Neuronal stem cell (in vitro differentiated cells): ENCODE results near the gene ZNF319.

Experiments used
- DNase-seq: peaks from one replicate; pipeline ENCODE4 v3.0.0-alpha.2; 2013; ENCODE audit warnings: low spot score
- H2AFZ ChIP-seq: one replicate; pipeline ENCODE4 v1.6.1; 2013; ENCODE audit warnings: mild to moderate bottlenecking, low read length, inconsistent platforms
- H2AK5ac ChIP-seq: 2 replicates; pipeline ENCODE4 v1.6.1; 2013; ENCODE audit warnings: low read depth, mild to moderate bottlenecking, inconsistent platforms, low read length, moderate library complexity, mixed read lengths
- H2BK120ac ChIP-seq: 2 replicates; pipeline ENCODE4 v1.6.1; 2013; ENCODE audit warnings: low read depth, mild to moderate bottlenecking, inconsistent platforms, low read length, moderate library complexity, mixed read lengths
- H2BK12ac ChIP-seq: one replicate; pipeline ENCODE4 v1.6.1; 2013; ENCODE audit warnings: low read length, inconsistent platforms
- H2BK15ac ChIP-seq: 2 replicates; pipeline ENCODE4 v1.6.1; 2013; ENCODE audit warnings: mild to moderate bottlenecking, low read length, inconsistent platforms, mixed read lengths
- H2BK5ac ChIP-seq: one replicate; pipeline ENCODE4 v1.6.1; 2013; ENCODE audit warnings: inconsistent platforms, mild to moderate bottlenecking, low read length, moderate library complexity
- H3K14ac ChIP-seq: one replicate; pipeline ENCODE4 v1.6.1; 2013; ENCODE audit warnings: low read length, inconsistent platforms
- H3K18ac ChIP-seq: 2 replicates; pipeline ENCODE4 v1.6.1; 2013; ENCODE audit warnings: low read length, inconsistent platforms
- H3K23ac ChIP-seq: 2 replicates; pipeline ENCODE4 v1.6.1; 2013; ENCODE audit warnings: low read depth, mild to moderate bottlenecking, mixed read lengths, low read length, inconsistent platforms; ENCODE audit not compliant: poor library complexity
- H3K27ac ChIP-seq: replicated peaks from 3 replicates; pipeline ENCODE4 v1.5.1; 2013; ENCODE audit warnings: low read length, inconsistent platforms
- H3K27me3 ChIP-seq, 3 experiments: 2 replicates each; pipeline ENCODE4 v1.6.1; 2013; ENCODE audit warnings: low read length in 3 of 3, mild to moderate bottlenecking in 2 of 3, inconsistent platforms in 1 of 3, low read depth in 1 of 3, mixed read lengths in 1 of 3, moderate library complexity in 1 of 3; ENCODE audit not compliant: control insufficient read depth in 3 of 3, insufficient read depth in 3 of 3
- H3K36me3 ChIP-seq, 2 donors: replicated peaks in 1 of 2; 2 replicates each; pipeline ENCODE4 v1.6.1; 2013; ENCODE audit warnings: low read length in 2 of 2; ENCODE audit not compliant: control insufficient read depth in 2 of 2, insufficient read depth in 2 of 2
- H3K4ac ChIP-seq: 2 replicates; pipeline ENCODE4 v1.6.1; 2013; ENCODE audit warnings: inconsistent platforms, mild to moderate bottlenecking, low read length, moderate library complexity
- H3K4me1 ChIP-seq, 2 donors: 1 replicate in 1 of 2; 2 replicates in 1 of 2; pipeline ENCODE4 v1.6.1; 2013; ENCODE audit warnings: low read length in 2 of 2, low read depth in 1 of 2; ENCODE audit not compliant: control insufficient read depth in 2 of 2, insufficient read depth in 1 of 2
- H3K4me2 ChIP-seq: one replicate; pipeline ENCODE4 v1.6.1; 2013; ENCODE audit warnings: mild to moderate bottlenecking, low read length, inconsistent platforms; ENCODE audit not compliant: insufficient read depth, poor library complexity, severe bottlenecking
- H3K4me3 ChIP-seq, 2 donors: 2 replicates each; pipeline ENCODE4 v1.5.1; 2013; ENCODE audit warnings: low read length in 2 of 2, mild to moderate bottlenecking in 2 of 2, inconsistent platforms in 1 of 2, moderate library complexity in 1 of 2
- H3K79me1 ChIP-seq: one replicate; pipeline ENCODE4 v1.6.1; 2013; ENCODE audit warnings: low read depth, mild to moderate bottlenecking, inconsistent platforms, low read length, moderate library complexity
- H3K9ac ChIP-seq: one replicate; pipeline ENCODE4 v1.6.1; 2013; ENCODE audit warnings: mild to moderate bottlenecking, low read depth, low read length, inconsistent platforms; ENCODE audit not compliant: poor library complexity
- H3K9me3 ChIP-seq, 2 donors: replicated peaks in 1 of 2; 2 replicates each; pipeline versions ENCODE3 to v1.6.1; 2013; ENCODE audit warnings: low read length in 2 of 2, mild to moderate bottlenecking in 2 of 2, inconsistent platforms in 1 of 2, low read depth in 1 of 2, mixed read lengths in 1 of 2, moderate library complexity in 1 of 2; ENCODE audit not compliant: control insufficient read depth in 2 of 2, insufficient read depth in 1 of 2
- H4K8ac ChIP-seq: one replicate; pipeline ENCODE4 v1.6.1; 2013; ENCODE audit warnings: low read depth, mild to moderate bottlenecking, inconsistent platforms, low read length, moderate library complexity
- H4K91ac ChIP-seq: one replicate; pipeline ENCODE4 v1.6.1; 2013; ENCODE audit warnings: low read length, low read depth, mild to moderate bottlenecking, inconsistent platforms; ENCODE audit not compliant: poor library complexity
- WGBS, 2 donors: extraction: QIAGEN DNeasy Blood & Tissue Kit; methylation state at CpG; one replicate each; pipeline ENCODE4 v1.1.7; 2013; ENCODE audit warnings: missing lambda C conversion rate in 2 of 2, mixed read lengths in 1 of 2; ENCODE audit not compliant: insufficient read length in 2 of 2, insufficient replicate concordance in 1 of 2; ENCODE audit errors: extremely low coverage in 2 of 2; 5-methylcytosine and 5-hydroxymethylcytosine counted together

ZNF319 gene

GRCh38 chr16:57985204-57986181 lies 15.0 kb downstream of the ZNF319 start:
- Histone ChIP-seq H2BK15ac (peak overlapping the region; percentile 86), H3K18ac (peak overlapping the region; percentile 87), H3K4me1 (peaks cover 3 to 5% of the 10 kb centered on the region in 2 donors), H3K23ac (peak overlapping the region; percentile 73), H3K36me3 (no peaks in the 10 kb centered on the region), H2AK5ac (peak overlapping the region; percentile 66), H4K91ac (no peak overlapping the region), H2BK12ac (no peak overlapping the region), H3K9ac (peak overlapping the region; percentile 86), H3K79me1 (no peaks in the 10 kb centered on the region), H3K4me3 (peak overlapping the region; percentile 45 to 72), H2AFZ (peak overlapping the region; percentile 92), H3K14ac (no peak overlapping the region), H3K27ac (no peak overlapping the region), H3K4me2 (peak overlapping the region; percentile 79), H4K8ac (no peak overlapping the region), H2BK5ac (no peak overlapping the region), H3K27me3 (peaks cover 9 to 60% (median 30%) of the 10 kb centered on the region in 3 experiments), H3K4ac (no peak overlapping the region), H2BK120ac (no peak overlapping the region), H3K9me3 (no peaks in the 10 kb centered on the region)
- no CpG with 5 or more reads among the region's 62 CpGs for WGBS, 2 donors
- no peak for DNase-seq

GRCh38 chr16:57984443-57985203 lies 15.8 kb downstream of the ZNF319 start:
- peak; percentile 95 for DNase-seq

GRCh38 chr16:57982385-57982784 lies 18.1 kb downstream of the ZNF319 start:
- peaks cover 3 to 5% of the 10 kb centered on the region in 2 donors for H3K4me1 ChIP-seq
- no peak overlapping the region for H2AK5ac ChIP-seq
- H3K36me3 ChIP-seq, result no peaks in the 10 kb centered on the region
- no peaks in the 10 kb centered on the region for H3K9me3 ChIP-seq
- no peak overlapping the region for H2AFZ ChIP-seq
- no peak overlapping the region for H4K8ac ChIP-seq
- H2BK12ac ChIP-seq, result no peak overlapping the region
- no peak overlapping the region for H2BK5ac ChIP-seq
- H3K27ac ChIP-seq, result no peak overlapping the region
- H3K4me2 ChIP-seq, result no peak overlapping the region
- H3K4ac ChIP-seq, result no peak overlapping the region
- no peak overlapping the region for H2BK15ac ChIP-seq
- no peak overlapping the region for H3K14ac ChIP-seq
- no peaks in the 10 kb centered on the region for H3K79me1 ChIP-seq
- H3K9ac ChIP-seq, result no peak overlapping the region
- no peak overlapping the region for H2BK120ac ChIP-seq
- WGBS, 2 donors, result no CpG with 5 or more reads among the region's 5 CpGs
- H3K27me3 ChIP-seq, result peaks cover 9 to 47% (median 30%) of the 10 kb centered on the region in 3 experiments
- H3K4me3 ChIP-seq, result no peak overlapping the region
- H4K91ac ChIP-seq, result no peak overlapping the region
- DNase-seq, result no peak
- no peak overlapping the region for H3K18ac ChIP-seq
- H3K23ac ChIP-seq, result no peak overlapping the region

More at GRCh38 chr16:57984443-57985203, 15.8 kb downstream of the ZNF319 start:
- Histone ChIP-seq H3K9me3 (no peaks in the 10 kb centered on the region), H3K18ac (peak overlapping the region; percentile 99), H2AFZ (peak overlapping the region; percentile 92), H3K4me3 (peak overlapping the region; percentile 45 to 84), H3K27me3 (peaks cover 9 to 60% (median 30%) of the 10 kb centered on the region in 3 experiments), H3K79me1 (no peaks in the 10 kb centered on the region), H3K4me2 (peak overlapping the region; percentile 91), H2BK120ac (no peak overlapping the region), H2BK12ac (peak overlapping the region; percentile 90), H4K8ac (peak overlapping the region; percentile 98), H3K4me1 (peaks cover 3 to 5% of the 10 kb centered on the region in 2 donors), H2BK15ac (peak overlapping the region; percentile 89), H3K9ac (peak overlapping the region; percentile 86), H3K27ac (no peak overlapping the region), H3K4ac (peak overlapping the region; percentile 89), H3K36me3 (no peaks in the 10 kb centered on the region), H4K91ac (no peak overlapping the region), H2BK5ac (peak overlapping the region; percentile 90), H3K23ac (peak overlapping the region; percentile 89), H3K14ac (peak overlapping the region; percentile 97), H2AK5ac (peak overlapping the region; percentile 88)
- WGBS, 2 donors, result no CpG with 5 or more reads among the region's 64 CpGs
